ENCODE results near the gene MTUS2. TPM values are rescaled to one million over a fixed set of nuclear protein-coding genes. Genes with fewer than 3 reads are reported as not detected.

The MTUS2 gene
- total RNA-seq, 1 donor from 2014 or later = 6.8 TPM

DNA sequence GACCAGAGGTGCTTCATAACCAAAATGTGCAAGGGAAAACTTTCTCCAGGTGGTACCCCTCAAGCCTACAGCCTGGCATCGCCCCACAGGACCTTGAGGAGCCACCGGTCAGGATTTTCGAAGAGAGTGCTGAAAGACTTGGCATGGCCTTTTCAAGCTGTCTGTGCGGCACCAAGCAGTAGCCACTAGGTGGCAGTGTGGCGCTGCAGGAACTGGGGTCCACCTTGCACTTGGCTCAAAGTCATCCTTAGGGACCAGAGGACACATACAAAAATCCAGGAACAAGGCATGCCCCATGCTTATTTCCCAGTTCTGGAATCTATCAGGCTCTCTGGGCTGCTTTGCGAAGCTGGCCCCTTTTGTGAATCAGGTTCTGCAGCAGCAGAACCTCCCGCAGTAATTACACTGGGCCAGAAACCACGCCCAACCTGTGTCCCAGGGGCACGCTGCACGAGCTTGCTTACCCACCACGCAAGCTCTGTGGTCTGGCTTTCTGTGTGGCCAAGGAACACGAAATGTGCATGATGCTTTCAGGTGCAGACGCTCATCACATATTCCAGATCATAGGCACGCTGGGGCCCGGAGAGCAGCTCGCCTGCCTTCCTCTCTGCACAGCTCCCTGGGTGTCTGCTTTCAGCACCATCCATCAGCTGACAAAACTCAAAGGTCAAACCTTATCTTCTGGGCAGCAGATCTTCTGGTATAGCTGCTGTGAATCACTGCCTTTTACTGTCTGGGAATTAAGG, 688.2 kb downstream of the MTUS2 start:
- Mint-ChIP-seq H3K27me3 (ENCODE audit: unreplicated experiment) (peaks cover 6% of the 10 kb centered on the region), H3K9me3 (ENCODE audit: unreplicated experiment) (peaks cover 7% of the 10 kb centered on the region), H3K4me3 (ENCODE audit: unreplicated experiment) (peak overlapping the region; percentile 42), H3K27ac (ENCODE audit: unreplicated experiment) (peak overlapping the region; percentile 17), H3K36me3 (ENCODE audit: unreplicated experiment) (no peaks in the 10 kb centered on the region), H3K4me1 (ENCODE audit: low read depth, unreplicated experiment) (peaks cover 49% of the 10 kb centered on the region)
- TF ChIP-seq, protein P1, sequence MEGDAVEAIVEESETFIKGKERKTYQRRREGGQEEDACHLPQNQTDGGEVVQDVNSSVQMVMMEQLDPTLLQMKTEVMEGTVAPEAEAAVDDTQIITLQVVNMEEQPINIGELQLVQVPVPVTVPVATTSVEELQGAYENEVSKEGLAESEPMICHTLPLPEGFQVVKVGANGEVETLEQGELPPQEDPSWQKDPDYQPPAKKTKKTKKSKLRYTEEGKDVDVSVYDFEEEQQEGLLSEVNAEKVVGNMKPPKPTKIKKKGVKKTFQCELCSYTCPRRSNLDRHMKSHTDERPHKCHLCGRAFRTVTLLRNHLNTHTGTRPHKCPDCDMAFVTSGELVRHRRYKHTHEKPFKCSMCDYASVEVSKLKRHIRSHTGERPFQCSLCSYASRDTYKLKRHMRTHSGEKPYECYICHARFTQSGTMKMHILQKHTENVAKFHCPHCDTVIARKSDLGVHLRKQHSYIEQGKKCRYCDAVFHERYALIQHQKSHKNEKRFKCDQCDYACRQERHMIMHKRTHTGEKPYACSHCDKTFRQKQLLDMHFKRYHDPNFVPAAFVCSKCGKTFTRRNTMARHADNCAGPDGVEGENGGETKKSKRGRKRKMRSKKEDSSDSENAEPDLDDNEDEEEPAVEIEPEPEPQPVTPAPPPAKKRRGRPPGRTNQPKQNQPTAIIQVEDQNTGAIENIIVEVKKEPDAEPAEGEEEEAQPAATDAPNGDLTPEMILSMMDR (IDR thresholded peaks at IDR 0.05; ENCODE audit: partially characterized antibody, unreplicated experiment) = peak; percentile 97
- DNase-seq = peak; percentile 93

DNA sequence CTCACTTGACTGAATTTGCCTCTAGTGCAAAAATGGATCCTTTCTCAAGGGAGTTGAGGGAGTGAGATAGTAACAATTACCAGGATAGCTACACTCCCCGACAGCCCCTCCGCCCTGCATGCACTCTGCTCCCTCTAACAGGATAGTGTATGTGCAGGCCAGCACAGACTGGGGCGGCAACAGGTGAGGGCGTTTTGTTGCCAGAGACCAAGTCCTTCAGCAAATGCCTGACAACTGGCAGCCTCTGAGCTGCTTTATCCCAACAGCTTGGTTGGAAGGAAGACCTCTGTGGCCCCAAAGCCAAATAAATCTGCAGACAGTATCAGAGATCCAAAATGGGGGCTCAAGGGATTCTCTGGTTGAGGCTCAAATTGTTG, 688.7 kb downstream of the MTUS2 start:
- TF ChIP-seq, protein P1 (IDR thresholded peaks at IDR 0.05; ENCODE audit: partially characterized antibody, unreplicated experiment) = no peak
- Mint-ChIP-seq H3K27ac (ENCODE audit: unreplicated experiment) (peak overlapping the region; percentile 17), H3K27me3 (ENCODE audit: unreplicated experiment) (peaks cover 10% of the 10 kb centered on the region), H3K36me3 (ENCODE audit: unreplicated experiment) (no peaks in the 10 kb centered on the region), H3K4me1 (ENCODE audit: low read depth, unreplicated experiment) (peaks cover 53% of the 10 kb centered on the region), H3K9me3 (ENCODE audit: unreplicated experiment) (peaks cover 10% of the 10 kb centered on the region), H3K4me3 (ENCODE audit: unreplicated experiment) (peak overlapping the region; percentile 42)
- DNase-seq = no peak

GRCh38 chr13:29509999-29510589, 690.0 kb downstream of the MTUS2 start:
- TF ChIP-seq, protein P1 (IDR thresholded peaks at IDR 0.05; ENCODE audit: partially characterized antibody, unreplicated experiment) = no peak
- Mint-ChIP-seq H3K4me3 (ENCODE audit: unreplicated experiment) (no peak overlapping the region), H3K27me3 (ENCODE audit: unreplicated experiment) (peaks cover 12% of the 10 kb centered on the region), H3K4me1 (ENCODE audit: low read depth, unreplicated experiment) (peaks cover 55% of the 10 kb centered on the region), H3K36me3 (ENCODE audit: unreplicated experiment) (no peaks in the 10 kb centered on the region), H3K9me3 (ENCODE audit: unreplicated experiment) (peaks cover 12% of the 10 kb centered on the region), H3K27ac (ENCODE audit: unreplicated experiment) (no peak overlapping the region)
- DNase-seq = no peak

GRCh38 chr13:29510651-29511084, 690.5 kb downstream of the MTUS2 start:
- peaks cover 56% of the 10 kb centered on the region for H3K4me1 Mint-ChIP-seq (ENCODE audit: low read depth, unreplicated experiment)
- H3K9me3 Mint-ChIP-seq (ENCODE audit: unreplicated experiment) = peaks cover 12% of the 10 kb centered on the region
- no peak overlapping the region for H3K27ac Mint-ChIP-seq (ENCODE audit: unreplicated experiment)
- peaks cover 10% of the 10 kb centered on the region for H3K27me3 Mint-ChIP-seq (ENCODE audit: unreplicated experiment)
- no peaks in the 10 kb centered on the region for H3K36me3 Mint-ChIP-seq (ENCODE audit: unreplicated experiment)
- DNase-seq = no peak
- no peak overlapping the region for H3K4me3 Mint-ChIP-seq (ENCODE audit: unreplicated experiment)
- TF ChIP-seq, protein P1 (IDR thresholded peaks at IDR 0.05; ENCODE audit: partially characterized antibody, unreplicated experiment) = no peak

Measured in glutamatergic neuron (in vitro differentiated cells).